C4-2B (cell line): ENCODE measurements around the gene NPFF.

Experiments used
- H3K27ac ChIP-seq: fragments of 450-650 bp; 2 replicates; pipeline ENCODE4 v1.5.1; 2017
- ZFX ChIP-seq: fragments of 450-650 bp; IDR thresholded peaks from 2 replicates; pipeline ENCODE4 v1.6.1; 2017
- TF ChIP-seq, protein P1 (sequence below): fragments of 450-650 bp; conservative IDR thresholded peaks from 2 replicates; pipeline ENCODE4 v1.5.1; 2017; ENCODE audit warnings: mild to moderate bottlenecking

The NPFF gene

DNA sequence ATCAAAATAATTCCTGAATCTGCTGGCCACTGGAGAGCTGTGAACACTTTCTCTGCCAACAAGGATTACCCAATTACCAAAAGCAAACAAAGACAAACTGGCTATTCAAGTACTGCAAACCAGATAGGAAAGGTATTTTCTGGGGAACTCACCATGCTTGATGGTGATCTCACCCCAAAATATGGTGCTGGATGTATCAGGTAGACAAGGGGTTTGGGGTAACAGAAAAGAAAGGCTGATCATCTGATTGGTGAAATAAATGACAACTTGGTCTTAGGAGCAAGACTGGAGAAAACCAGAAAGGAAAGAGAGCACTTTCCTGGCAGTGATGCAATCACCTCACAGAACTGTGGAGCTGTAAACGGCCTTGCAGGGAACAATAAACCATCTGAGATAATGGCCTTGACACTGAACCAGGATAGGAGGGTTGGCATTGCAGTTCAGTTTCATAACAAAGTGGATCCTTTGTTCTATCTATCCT, 31.0 kb upstream of the NPFF start:
- TF ChIP-seq ZFX = no peak
- TF ChIP-seq, protein P1, sequence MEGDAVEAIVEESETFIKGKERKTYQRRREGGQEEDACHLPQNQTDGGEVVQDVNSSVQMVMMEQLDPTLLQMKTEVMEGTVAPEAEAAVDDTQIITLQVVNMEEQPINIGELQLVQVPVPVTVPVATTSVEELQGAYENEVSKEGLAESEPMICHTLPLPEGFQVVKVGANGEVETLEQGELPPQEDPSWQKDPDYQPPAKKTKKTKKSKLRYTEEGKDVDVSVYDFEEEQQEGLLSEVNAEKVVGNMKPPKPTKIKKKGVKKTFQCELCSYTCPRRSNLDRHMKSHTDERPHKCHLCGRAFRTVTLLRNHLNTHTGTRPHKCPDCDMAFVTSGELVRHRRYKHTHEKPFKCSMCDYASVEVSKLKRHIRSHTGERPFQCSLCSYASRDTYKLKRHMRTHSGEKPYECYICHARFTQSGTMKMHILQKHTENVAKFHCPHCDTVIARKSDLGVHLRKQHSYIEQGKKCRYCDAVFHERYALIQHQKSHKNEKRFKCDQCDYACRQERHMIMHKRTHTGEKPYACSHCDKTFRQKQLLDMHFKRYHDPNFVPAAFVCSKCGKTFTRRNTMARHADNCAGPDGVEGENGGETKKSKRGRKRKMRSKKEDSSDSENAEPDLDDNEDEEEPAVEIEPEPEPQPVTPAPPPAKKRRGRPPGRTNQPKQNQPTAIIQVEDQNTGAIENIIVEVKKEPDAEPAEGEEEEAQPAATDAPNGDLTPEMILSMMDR = no peak
- peak overlapping the region; percentile 70; the same call in 1 of the 2 replicates for H3K27ac ChIP-seq

DNA sequence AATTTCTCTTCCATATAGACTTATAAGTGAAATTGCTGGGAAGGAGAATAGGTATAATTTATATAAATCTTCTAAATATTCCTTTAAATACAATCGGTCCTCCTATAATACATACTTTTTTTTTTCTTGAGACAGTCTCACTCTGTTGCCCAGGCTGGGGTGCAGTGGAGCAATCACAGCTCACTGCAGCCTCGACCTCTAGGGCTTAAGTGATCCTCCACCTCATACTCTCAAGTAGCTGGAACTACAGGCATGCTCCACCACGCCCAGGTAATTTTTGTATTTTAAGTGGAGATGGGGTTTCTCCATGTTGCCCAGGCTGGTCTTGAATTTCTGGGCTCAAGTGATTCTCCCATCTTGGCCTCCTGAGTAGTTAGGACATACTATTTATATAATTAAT, 29.7 kb upstream of the NPFF start:
- TF ChIP-seq, protein P1 = no peak
- no peak for TF ChIP-seq ZFX
- peak overlapping the region; percentile 70; the same call in 1 of the 2 replicates for H3K27ac ChIP-seq

DNA sequence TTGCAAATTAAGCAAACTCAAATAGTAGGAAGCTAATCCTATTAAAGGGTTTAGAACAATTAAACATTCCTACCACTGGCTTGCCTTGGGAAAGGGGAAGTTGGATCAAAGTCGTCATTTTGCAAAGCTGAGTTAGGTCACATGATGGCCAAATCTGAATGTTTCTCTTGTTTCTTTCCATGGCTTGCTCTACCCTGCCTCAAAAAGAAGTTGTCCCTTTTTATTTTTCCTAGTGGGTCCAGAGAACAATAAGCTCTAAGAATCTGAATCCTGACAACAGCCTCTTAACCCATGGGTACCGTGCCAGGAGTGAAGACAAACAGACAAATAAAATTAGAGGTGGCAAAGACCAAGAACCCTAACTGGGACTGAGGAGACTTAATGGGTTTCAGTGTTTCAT, 26.2 kb upstream of the NPFF start:
- TF ChIP-seq ZFX = no peak
- TF ChIP-seq, protein P1 = no peak

DNA sequence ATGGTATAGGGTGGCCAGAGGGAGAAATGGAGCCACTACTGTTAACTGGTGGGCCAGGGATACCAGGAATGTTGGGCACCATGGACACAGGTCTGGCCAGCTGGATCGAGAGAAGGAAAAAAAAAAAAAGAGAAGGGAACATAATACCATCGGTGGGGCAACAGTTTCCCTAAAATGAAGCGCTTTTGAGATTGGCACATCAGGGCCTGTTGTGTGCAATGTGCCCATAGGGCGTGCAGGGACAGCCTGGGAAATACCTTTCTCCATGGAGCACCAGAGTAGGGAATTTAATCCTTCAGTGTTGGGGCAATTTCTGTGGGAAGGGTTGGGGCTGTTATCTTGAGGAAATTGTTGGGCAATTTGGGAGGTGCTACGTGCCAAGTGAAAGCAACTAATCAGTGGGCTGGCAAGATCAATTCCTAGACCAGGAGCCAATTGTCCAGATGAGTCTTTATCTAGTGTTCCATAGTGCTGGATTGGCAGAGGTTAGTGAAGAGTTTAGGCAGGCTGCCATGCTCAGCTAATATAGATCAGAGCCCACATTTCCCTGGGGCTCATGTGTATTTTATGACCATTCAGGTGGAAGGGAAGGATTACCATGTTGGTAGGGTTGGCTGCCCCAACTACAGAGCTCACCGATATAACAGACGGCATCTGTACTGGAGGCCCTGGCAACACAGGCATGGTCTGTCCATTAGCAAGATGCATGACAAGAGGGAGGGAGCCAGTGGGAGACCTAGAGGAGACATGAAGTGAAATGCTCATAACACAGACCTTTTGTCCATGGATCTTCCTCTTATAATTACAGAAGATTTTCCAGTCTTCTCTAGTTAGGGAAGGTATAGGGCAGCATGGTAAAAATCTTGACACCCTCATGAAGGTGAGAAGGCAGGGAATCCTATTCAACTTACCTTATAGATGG, 25.5 kb upstream of the NPFF start:
- TF ChIP-seq ZFX = no peak
- TF ChIP-seq, protein P1 = no peak
- no peak overlapping the region for H3K27ac ChIP-seq

More for the DNA sequence above, 26.2 kb upstream of the NPFF start:
- H3K27ac ChIP-seq = no peak overlapping the region

DNA sequence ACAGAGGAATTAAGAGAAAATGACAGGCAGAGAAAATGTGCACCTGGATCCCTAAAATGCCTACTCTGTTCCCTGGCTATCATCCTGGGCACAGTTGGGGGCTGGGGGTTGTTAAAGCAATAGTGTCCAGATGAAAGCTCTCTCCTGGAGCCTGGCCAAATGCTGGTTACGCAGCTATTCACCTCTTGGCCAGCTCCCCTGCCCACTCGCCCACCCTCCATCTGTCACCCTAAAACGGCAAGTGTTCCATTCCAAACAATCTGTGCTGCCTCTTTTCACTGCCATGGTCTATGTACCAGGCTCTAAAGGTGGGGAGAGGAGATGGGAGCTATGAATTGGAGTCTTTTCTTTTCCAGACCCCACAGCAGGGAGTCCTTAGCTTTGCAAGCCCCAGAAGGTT, 24.7 kb upstream of the NPFF start:
- TF ChIP-seq, protein P1 = no peak
- TF ChIP-seq ZFX = no peak
- H3K27ac ChIP-seq = no peak overlapping the region

DNA sequence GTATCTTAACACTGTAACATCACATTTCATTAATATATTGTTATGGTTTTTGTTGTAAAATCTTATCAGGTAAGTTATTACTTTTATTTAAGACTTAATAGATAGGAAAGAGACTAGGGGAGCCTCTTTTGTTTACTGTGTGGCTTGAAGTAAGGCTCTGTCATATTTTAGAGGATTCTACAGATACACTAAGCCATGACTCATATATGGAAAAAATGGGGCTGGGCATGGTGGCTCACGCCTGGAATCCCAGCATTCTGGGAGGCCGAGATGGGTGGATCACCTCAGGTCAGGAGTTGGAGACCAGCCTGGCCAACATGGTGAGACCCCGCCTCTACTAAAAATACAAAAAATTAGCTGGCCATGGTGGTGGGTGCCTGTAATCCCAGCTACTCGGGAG, 23.6 kb upstream of the NPFF start:
- TF ChIP-seq ZFX = no peak
- TF ChIP-seq, protein P1 = no peak
- H3K27ac ChIP-seq = no peak overlapping the region

DNA sequence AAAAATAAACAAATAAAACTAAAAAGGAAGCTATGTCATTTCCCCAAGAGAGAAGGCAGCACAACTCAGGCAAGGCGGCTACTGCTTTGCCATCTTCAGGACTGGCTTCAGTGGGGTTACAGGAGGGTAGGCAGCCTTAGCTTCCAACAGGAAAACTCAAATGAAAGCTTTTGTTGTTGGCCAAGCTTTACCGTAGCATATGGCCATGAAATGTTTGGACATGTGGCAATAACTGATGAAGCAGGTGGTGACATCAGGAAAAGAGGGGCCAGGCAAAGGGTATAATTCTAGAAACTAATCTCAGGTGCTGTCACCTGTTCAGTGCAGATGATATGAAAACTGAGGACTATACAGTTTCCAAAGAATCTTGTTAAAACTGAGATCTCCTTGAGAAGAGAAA, 22.8 kb upstream of the NPFF start:
- no peak overlapping the region for H3K27ac ChIP-seq

More for the DNA sequence above, 22.8 kb upstream of the NPFF start:
- no peak for TF ChIP-seq ZFX
- TF ChIP-seq, protein P1 = no peak
